IPS DF 4.7 (cell line): ENCODE measurements around the gene USPL1.
A peak's percentile ranks its signal among the peaks of the same experiment; 100 is the strongest.
"Not testable (repeated sequence)": the region's sequence is repeated elsewhere in the genome, so short reads cannot be mapped to it uniquely, and the experiment has no call there.

ENCODE experiments used
- DNase-seq: peaks from one replicate; pipeline ENCODE4 v3.0.0-alpha.2; 2013; ENCODE audit warnings: low spot score; ENCODE audit errors: extremely low read depth

The USPL1 gene

GRCh38 chr13:30617315-30618185 is at the start of gene USPL1:
TSS of gene USPL1 (plus strand) at chr13:30617920. CDS start at chr13:30621141, 3,221 bp downstream.
- DNase-seq = peak; percentile 83

GRCh38 chr13:30569901-30570576 is 47.7 kb upstream of the USPL1 start:
- DNase-seq = no peak

GRCh38 chr13:30570691-30571090 is 47.0 kb upstream of the USPL1 start:
- DNase-seq = no peak

- DNase-seq = no peak
Observed at GRCh38 chr13:30572859-30573275, 44.9 kb upstream of the USPL1 start.

GRCh38 chr13:30576528-30576927 is 41.2 kb upstream of the USPL1 start:
- no peak for DNase-seq

- no peak for DNase-seq
Observed at GRCh38 chr13:30577401-30577852, 40.3 kb upstream of the USPL1 start.

GRCh38 chr13:30580852-30581502 is 36.7 kb upstream of the USPL1 start:
- no peak for DNase-seq

DNA sequence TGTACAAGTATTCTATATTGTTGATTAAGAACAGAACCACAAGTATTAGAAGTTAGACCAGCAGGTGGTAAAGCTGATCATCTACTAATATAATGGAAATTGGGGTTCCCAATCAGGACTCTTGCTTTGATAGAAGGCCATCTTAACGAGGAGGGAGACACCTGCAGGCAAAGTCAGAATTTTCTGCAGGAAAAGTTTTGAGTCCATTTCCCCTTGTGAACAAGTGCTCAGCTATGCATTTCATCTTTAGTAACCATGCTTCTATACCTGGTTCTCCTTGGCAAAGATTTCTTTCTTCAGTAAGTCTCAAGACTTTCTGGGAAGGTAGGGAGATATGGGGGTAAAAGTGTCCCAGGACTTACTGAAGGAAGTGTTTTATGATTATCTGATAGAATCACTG is 36.1 kb upstream of the USPL1 start:
- DNase-seq = no peak

- no peak for DNase-seq
Observed at GRCh38 chr13:30584051-30584731, 33.5 kb upstream of the USPL1 start.

GRCh38 chr13:30585748-30586262 is 31.9 kb upstream of the USPL1 start:
- DNase-seq = no peak

- no peak for DNase-seq
Observed at GRCh38 chr13:30587231-30587630, 30.5 kb upstream of the USPL1 start.

DNA sequence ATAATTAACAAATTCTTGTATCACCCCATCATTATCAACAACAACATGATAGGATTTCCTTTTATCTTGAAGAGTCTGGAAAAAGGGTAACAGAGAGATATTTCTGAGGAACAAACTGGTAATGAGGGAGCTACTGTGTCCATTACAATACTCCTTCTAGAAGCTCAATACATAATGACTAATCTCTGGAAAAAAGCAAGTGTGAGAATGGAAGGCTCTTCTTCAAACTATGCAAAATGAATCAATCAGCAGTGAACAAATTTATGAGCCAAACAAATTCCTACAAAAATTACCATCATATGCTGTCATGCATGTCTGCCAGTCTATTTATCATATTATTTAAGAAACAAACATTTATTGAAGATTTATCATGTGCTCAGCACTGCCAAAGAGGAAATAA is 30.0 kb upstream of the USPL1 start:
- no peak for DNase-seq

- DNase-seq = no peak
Observed at GRCh38 chr13:30593001-30593400, 24.7 kb upstream of the USPL1 start.

- no peak for DNase-seq
Observed at GRCh38 chr13:30600496-30600895, 17.2 kb upstream of the USPL1 start.

DNA sequence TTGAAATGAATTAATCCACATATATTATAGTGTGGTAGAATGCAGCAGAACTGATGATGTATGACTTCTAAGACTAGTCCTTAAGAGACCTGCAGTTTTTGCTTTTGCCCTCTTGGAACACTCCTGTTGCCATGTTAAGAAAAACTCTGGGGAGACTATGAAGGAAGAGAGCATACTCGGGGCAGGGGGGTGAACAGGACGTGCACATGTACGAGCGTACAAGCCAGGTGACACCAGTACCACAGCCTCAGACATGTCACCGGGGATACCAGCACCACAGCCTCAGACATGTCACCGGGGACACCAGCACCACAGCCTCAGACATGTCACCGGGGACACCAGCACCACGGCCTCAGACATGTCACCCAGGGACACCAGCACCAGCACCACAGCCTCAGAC is 15.9 kb upstream of the USPL1 start:
- DNase-seq = no peak

DNA sequence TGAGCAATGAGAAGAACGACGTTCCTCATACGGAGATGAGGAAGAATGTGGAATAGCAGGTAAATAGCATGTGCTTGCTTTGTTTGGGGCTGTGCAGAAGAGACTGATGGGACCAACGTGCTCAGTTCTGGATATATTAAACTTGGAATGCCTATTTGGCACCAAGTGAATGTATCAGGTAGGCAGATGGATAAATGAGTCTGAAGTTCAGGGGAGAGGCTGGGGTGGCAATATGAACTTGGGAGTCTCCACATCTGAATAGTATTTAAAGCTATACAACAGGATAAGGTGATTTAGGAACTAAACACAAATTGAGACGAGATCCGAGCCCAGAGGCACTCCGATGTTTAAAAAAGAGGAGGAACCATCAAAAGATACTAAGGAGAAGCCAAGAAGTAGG is 12.7 kb upstream of the USPL1 start:
- DNase-seq = no peak

DNA sequence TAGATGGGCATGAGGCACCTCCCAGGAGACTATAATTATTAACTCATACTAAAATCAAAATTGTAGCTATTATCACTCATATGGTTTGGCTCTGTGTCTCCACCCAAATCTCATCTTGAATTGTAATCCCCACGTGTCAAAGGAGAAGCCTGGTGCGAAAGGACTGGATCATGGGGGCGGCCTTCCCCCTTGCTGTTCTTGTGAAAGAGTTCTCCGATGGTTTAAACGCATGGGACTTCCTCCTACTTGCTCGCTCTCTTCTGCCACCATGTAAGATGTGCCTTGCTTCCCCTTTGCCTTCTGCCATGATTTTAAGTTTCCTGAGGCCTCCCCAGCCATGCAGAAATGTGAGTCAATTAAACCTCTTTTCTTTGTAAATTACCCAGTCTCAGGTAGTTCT is 10.5 kb upstream of the USPL1 start:
- DNase-seq = not testable (repeated sequence)

- DNase-seq = no peak
Observed at GRCh38 chr13:30607908-30608307, 9.8 kb upstream of the USPL1 start.

- DNase-seq = no peak
Observed at GRCh38 chr13:30608364-30608763, 9.4 kb upstream of the USPL1 start.

DNA sequence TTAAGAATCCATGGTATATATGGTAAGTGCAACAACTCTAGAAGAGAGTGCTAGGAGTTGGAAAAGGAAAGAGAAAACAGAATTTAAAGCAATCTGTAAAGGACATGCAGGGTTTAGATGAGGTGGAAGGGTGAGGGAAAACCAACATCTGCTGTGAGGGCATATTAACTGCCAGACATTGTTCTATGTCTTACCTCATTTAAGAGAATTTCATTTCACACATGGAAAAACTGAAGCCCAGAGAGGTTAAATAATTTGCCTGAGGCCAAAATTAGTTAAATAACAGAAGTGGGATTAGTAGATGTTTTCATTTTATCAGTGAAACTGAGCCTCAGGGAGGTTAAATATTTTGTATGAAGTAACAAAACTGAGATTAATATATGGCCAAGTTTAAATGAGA is 7.4 kb upstream of the USPL1 start:
- no peak for DNase-seq

GRCh38 chr13:30615481-30615865 is 2.2 kb upstream of the USPL1 start:
- DNase-seq = no peak
